Bronchial epithelial cell (primary cell): ENCODE results near the gene OR1J1. TPM values are rescaled to one million over a fixed set of nuclear protein-coding genes. Genes with fewer than 3 reads are reported as not detected.

Experiments used
- DNase-seq: peaks from one replicate; pipeline ENCODE4 v3.0.0-alpha.2; 2010; ENCODE audit warnings: low read depth
- FAIRE-seq: peaks from 2 replicates; lab custom pipeline; 2011; peaks lifted over from hg19 to GRCh38; lab: Jason Lieb, UNC
- H3K27me3 ChIP-seq: 2 replicates; pipeline ENCODE4 v1.5.1; 2011; ENCODE audit warnings: low read length; ENCODE audit not compliant: control insufficient read depth, insufficient read depth
- H3K36me3 ChIP-seq: 2 replicates; pipeline ENCODE4 v1.5.1; 2011; ENCODE audit warnings: low read length; ENCODE audit not compliant: control insufficient read depth, insufficient read depth
- H3K4me3 ChIP-seq: 2 replicates; pipeline ENCODE4 v1.5.1; 2011; ENCODE audit warnings: mild to moderate bottlenecking, low read depth, low read length, control low read depth
- CTCF ChIP-seq: IDR thresholded peaks from 2 replicates; pipeline ENCODE4 v1.5.1; 2011; ENCODE audit warnings: mild to moderate bottlenecking, moderate library complexity, low read length, control low read depth, inconsistent platforms; ENCODE audit not compliant: insufficient read depth, severe bottlenecking
- total RNA-seq: library from RNA; depleted of rRNA; stranded (reverse); fragments of >200 nt; gene quantifications from 2 replicates; pipeline ENCODE4 v1.2.1, GENCODE V29; 2014

OR1J1 gene
- total RNA-seq, 1 donor from 2014 or later = not detected

- peak; percentile 78 for DNase-seq
- no peak for FAIRE-seq
- no peak overlapping the region for H3K4me3 ChIP-seq
- H3K27me3 ChIP-seq = no peaks in the 10 kb centered on the region
- H3K36me3 ChIP-seq = no peaks in the 10 kb centered on the region
- peak; percentile 79 for TF ChIP-seq CTCF
Measured at GRCh38 chr9:122464633-122465567, 12.8 kb downstream of the OR1J1 start.

DNA sequence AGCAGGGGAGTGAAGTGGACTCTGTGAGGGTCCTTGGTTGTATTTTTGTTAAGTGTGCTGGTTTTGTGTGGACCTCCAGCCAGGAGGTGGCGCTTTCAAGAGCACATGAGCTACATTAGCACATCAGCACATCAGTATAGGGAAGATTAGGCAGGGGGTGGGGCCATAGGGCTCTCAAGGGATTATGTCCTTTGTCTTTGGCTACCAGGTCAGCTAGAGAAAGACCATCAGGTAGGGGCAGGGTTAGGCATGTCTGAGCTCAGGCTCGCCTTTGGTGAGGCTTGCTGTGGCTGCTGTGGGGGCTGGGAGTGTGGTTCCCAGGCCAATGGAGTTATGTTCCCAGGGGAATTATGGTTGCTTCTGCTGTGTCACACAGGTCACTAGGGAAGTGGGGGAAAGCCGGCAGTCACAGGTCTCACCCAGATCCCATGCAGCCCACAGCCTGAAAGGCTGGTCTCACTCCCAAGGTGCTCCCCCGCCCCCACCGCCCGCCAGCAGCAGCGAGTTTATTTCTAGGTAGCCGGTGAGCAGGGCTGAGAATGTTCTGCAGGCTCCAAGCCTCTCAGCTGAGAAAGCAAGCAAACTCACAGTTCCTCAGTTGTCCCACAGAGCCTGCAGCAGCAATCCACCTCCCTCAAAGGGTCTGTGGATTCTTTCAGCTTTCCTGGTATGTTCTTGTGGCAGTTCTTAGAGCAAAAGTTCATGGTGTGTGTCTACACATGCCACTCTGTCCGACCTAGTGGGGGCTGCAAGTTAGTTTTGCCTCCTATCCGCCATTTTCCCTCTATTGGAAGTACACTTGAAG, 13.7 kb downstream of the OR1J1 start:
- FAIRE-seq (no peak), DNase-seq (no peak)
- no peak for TF ChIP-seq CTCF

GRCh38 chr9:122457787-122458186, 19.9 kb downstream of the OR1J1 start:
- no peak for TF ChIP-seq CTCF
- FAIRE-seq = no peak
- Histone ChIP-seq H3K36me3 (no peaks in the 10 kb centered on the region), H3K27me3 (no peaks in the 10 kb centered on the region), H3K4me3 (no peak overlapping the region)
- no peak for DNase-seq

More for the DNA sequence above, 13.7 kb downstream of the OR1J1 start:
- H3K4me3 ChIP-seq = no peak overlapping the region
- H3K36me3 ChIP-seq = no peaks in the 10 kb centered on the region
- H3K27me3 ChIP-seq = no peaks in the 10 kb centered on the region

DNA sequence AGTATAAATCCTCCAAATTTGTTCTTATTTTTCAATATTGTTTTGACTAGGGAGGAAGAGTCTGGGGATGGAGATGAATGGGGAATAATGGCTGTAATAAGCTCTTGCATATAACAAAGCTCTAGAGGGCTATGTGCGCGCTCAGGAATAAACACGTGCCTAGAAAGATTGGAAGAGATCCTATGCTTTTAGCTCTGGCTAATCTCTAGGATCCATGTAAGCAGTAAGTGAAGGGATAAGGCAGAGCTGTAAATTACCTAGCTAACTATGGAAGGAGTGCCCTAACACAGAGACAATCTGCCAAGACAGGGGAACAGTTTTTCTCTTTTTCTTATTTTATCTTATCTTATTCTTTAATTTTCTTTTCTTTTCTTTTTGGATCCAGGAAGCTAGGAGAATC, 21.6 kb downstream of the OR1J1 start:
- H3K4me3 ChIP-seq = no peak overlapping the region
- H3K27me3 ChIP-seq = no peaks in the 10 kb centered on the region
- FAIRE-seq (no peak), DNase-seq (no peak)
- no peak for TF ChIP-seq CTCF
- no peaks in the 10 kb centered on the region for H3K36me3 ChIP-seq

- peak; percentile 41 for DNase-seq
Measured at GRCh38 chr9:122453677-122454135, 24.0 kb downstream of the OR1J1 start.

More at GRCh38 chr9:122453677-122454135, 24.0 kb downstream of the OR1J1 start:
- FAIRE-seq = no peak
- Histone ChIP-seq H3K27me3 (no peaks in the 10 kb centered on the region), H3K4me3 (no peak overlapping the region), H3K36me3 (no peaks in the 10 kb centered on the region)
- no peak for TF ChIP-seq CTCF
